22Rv1 (cell line): ENCODE data around the gene KCNIP4.

ENCODE experiments used
- ZFX ChIP-seq: fragments of 450-650 bp; IDR thresholded peaks from 2 replicates; pipeline ENCODE4 v1.6.1; 2017; ENCODE audit warnings: antibody characterized with exemption, borderline replicate concordance
- TF ChIP-seq, protein P1 (sequence below): fragments of 450-650 bp; IDR thresholded peaks from 2 replicates; pipeline ENCODE4 v1.5.1; 2017; ENCODE audit warnings: mild to moderate bottlenecking

DNA sequence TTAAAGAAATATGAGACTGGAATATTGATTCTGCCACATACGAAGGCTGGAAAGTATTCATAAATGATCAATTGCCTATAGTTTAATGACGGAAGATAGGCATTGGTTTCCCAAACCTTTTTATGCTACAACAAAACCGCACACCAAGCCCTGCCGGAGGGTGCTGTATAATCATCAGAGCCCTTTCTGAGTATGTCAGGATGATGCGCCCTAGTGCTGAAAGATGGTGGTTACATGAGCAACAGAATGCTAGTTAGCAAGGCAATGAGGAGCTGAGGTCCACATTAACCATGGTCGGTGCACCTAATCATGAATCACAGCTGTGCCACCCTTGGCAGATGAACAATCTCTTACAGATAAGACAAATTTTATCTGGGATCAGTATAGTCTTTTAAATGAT lies 757.3 kb downstream of the KCNIP4 start:
- TF ChIP-seq, protein P1, sequence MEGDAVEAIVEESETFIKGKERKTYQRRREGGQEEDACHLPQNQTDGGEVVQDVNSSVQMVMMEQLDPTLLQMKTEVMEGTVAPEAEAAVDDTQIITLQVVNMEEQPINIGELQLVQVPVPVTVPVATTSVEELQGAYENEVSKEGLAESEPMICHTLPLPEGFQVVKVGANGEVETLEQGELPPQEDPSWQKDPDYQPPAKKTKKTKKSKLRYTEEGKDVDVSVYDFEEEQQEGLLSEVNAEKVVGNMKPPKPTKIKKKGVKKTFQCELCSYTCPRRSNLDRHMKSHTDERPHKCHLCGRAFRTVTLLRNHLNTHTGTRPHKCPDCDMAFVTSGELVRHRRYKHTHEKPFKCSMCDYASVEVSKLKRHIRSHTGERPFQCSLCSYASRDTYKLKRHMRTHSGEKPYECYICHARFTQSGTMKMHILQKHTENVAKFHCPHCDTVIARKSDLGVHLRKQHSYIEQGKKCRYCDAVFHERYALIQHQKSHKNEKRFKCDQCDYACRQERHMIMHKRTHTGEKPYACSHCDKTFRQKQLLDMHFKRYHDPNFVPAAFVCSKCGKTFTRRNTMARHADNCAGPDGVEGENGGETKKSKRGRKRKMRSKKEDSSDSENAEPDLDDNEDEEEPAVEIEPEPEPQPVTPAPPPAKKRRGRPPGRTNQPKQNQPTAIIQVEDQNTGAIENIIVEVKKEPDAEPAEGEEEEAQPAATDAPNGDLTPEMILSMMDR = no peak
- TF ChIP-seq ZFX = no peak
